KBM-7 (cell line): ENCODE measurements around the gene SCGB2A2.

ENCODE experiments used
- DNase-seq: peaks from one replicate; pipeline ENCODE4 v3.0.0-alpha.2; 2015
- in situ Hi-C: fragments of 300-500 bp; cut with MboI; formaldehyde crosslinking; loops from 2 replicates; pipeline ENCODE4 v1.14.3; 2020; ENCODE audit warnings: low sequenced_read_pairs, low pct_unique_long_range_greater_than_20kb, mixed read lengths

SCGB2A2 gene

GRCh38 chr11:62280452-62280851 lies 10.5 kb downstream of the SCGB2A2 start:
- in situ Hi-C loops = no loop called here
- no peak for DNase-seq

- peak; percentile 18 for DNase-seq
- in situ Hi-C loops = no loop called here
Measured at GRCh38 chr11:62295504-62295903, 25.5 kb downstream of the SCGB2A2 start.

DNA sequence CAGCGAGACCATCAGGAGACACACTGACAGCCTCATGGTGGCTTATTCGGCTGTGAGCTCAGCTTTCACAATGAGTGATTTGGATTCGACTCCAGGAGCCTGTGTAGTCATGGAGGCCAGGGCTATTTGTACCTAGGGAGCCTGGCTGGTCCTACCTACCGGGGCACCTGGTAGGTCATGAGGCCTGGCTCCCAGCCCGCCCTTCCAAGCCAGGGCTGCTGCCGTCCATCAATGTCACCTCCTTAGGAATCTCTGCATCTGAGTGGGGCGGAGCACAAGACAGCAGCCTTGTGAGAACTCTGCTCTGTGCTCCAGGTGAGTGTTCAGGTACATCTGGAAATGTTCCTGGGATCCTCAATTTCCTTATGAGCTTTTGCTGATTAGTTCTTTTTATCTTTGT lies 29.0 kb downstream of the SCGB2A2 start, which contains the start of gene SCGB1D4:
SCGB1D4 (minus strand) TSS at position 101 of the 400 bp plus-strand sequence; CDS start at position 36, 65 bp downstream.
- in situ Hi-C loops = no loop called here
- no peak for DNase-seq

- in situ Hi-C loops = no loop called here
- no peak for DNase-seq
Measured at GRCh38 chr11:62306227-62306626, 36.3 kb downstream of the SCGB2A2 start.

GRCh38 chr11:62307950-62308349 lies 38.0 kb downstream of the SCGB2A2 start:
- in situ Hi-C loops = no loop called here
- no peak for DNase-seq

- in situ Hi-C loops = no loop called here
- no peak for DNase-seq
Measured at GRCh38 chr11:62309991-62310390, 40.0 kb downstream of the SCGB2A2 start.

GRCh38 chr11:62315431-62315830 lies 45.5 kb downstream of the SCGB2A2 start:
- DNase-seq = no peak
- in situ Hi-C loops = no loop called here

GRCh38 chr11:62322524-62322923 lies 52.6 kb downstream of the SCGB2A2 start:
- no peak for DNase-seq
- in situ Hi-C loops = no loop called here
